Neural cell (in vitro differentiated cells): Measurements from ENCODE around the gene CD300H. TPM values are rescaled to one million over a fixed set of nuclear protein-coding genes. Genes with fewer than 3 reads are reported as not detected.

Source experiments
- H2AFZ ChIP-seq: fragments of 200-600, 300-800 bp; sonication (generic), shearing (Covaris generic); 2 replicates; pipeline ENCODE4 v1.6.0; 2014; ENCODE audit warnings: low read depth, mild to moderate bottlenecking, antibody characterized with exemption, low read length, moderate library complexity
- H3F3A ChIP-seq: fragments of 200-600 bp; shearing (Covaris generic); 2 replicates; pipeline ENCODE4 v1.6.1; 2016; ENCODE audit warnings: mild to moderate bottlenecking, moderate library complexity, mixed read lengths, antibody characterized with exemption, low read length; ENCODE audit not compliant: insufficient read depth, poor library complexity, severe bottlenecking
- H3K27ac ChIP-seq: fragments of 200-600, 300-800 bp; sonication (generic), shearing (Covaris generic); 2 replicates; pipeline ENCODE4 v1.5.1; 2014; ENCODE audit warnings: mild to moderate bottlenecking, low read length, moderate library complexity
- H3K27me3 ChIP-seq: fragments of 300-800, 200-600 bp; sonication (generic), shearing (Covaris generic); 2 replicates; pipeline ENCODE4 v1.6.0; 2014; ENCODE audit warnings: mild to moderate bottlenecking, low read depth, low read length, moderate library complexity; ENCODE audit not compliant: insufficient read depth
- H3K36me3 ChIP-seq: fragments of 300-800, 200-600 bp; sonication (generic), shearing (Covaris generic); 2 replicates; pipeline ENCODE4 v1.5.1; 2014; ENCODE audit warnings: mild to moderate bottlenecking, antibody characterized with exemption, low read length, moderate library complexity; ENCODE audit not compliant: insufficient read depth
- H3K4me2 ChIP-seq: fragments of 300-800, 200-600 bp; sonication (generic), shearing (Covaris generic); 2 replicates; pipeline ENCODE4 v1.6.0; 2014; ENCODE audit warnings: mild to moderate bottlenecking, low read length
- H3K4me3 ChIP-seq: fragments of 300-800, 200-600 bp; sonication (generic), shearing (Covaris generic); 2 replicates; pipeline ENCODE4 v1.5.1; 2014; ENCODE audit warnings: mild to moderate bottlenecking, low read length, moderate library complexity
- H3K79me2 ChIP-seq: fragments of 200-600 bp; shearing (Covaris generic); replicated peaks from 2 replicates; pipeline ENCODE4 v1.6.0; 2014; ENCODE audit warnings: mild to moderate bottlenecking, low read length, moderate library complexity; ENCODE audit not compliant: insufficient read depth
- H3K9ac ChIP-seq: fragments of 300-800, 200-600 bp; sonication (generic), shearing (Covaris generic); 2 replicates; pipeline ENCODE4 v1.6.1; 2016; ENCODE audit warnings: mild to moderate bottlenecking, low read length, mixed read lengths
- H3K9me2 ChIP-seq: fragments of 200-600 bp; shearing (Covaris generic); 2 replicates; pipeline ENCODE4 v1.6.1; 2016; ENCODE audit warnings: mild to moderate bottlenecking, low read length, mixed read lengths; ENCODE audit not compliant: insufficient read depth
- H3K9me3 ChIP-seq: fragments of 200-600, 300-800 bp; sonication (generic), shearing (Covaris generic); 2 replicates; pipeline ENCODE4 v1.6.1; 2016; ENCODE audit warnings: mild to moderate bottlenecking, mixed run types, low read length, moderate library complexity, mixed read lengths
- H4K20me1 ChIP-seq: fragments of 200-600 bp; shearing (Covaris generic); 2 replicates; pipeline ENCODE4 v1.6.1; 2016; ENCODE audit warnings: mild to moderate bottlenecking, mixed run types; ENCODE audit not compliant: insufficient read depth
- CTCF ChIP-seq: fragments of 450-650 bp; IDR thresholded peaks from 2 replicates; pipeline ENCODE4 v1.5.1; 2014; ENCODE audit warnings: antibody characterized with exemption, mild to moderate bottlenecking, moderate library complexity; ENCODE audit not compliant: poor library complexity, severe bottlenecking
- EP300 ChIP-seq: fragments of 450-650 bp; conservative IDR thresholded peaks from 2 replicates; pipeline ENCODE4 v1.6.1; 2014; ENCODE audit warnings: antibody characterized with exemption, mild to moderate bottlenecking, moderate library complexity; ENCODE audit not compliant: poor library complexity, severe bottlenecking
- EZH2 ChIP-seq: fragments of 200-600, 300-800 bp; shearing (Covaris generic), sonication (generic); IDR thresholded peaks from 2 replicates; pipeline ENCODE4 v1.6.1; 2014; ENCODE audit warnings: antibody characterized with exemption, low read length, borderline replicate concordance, mild to moderate bottlenecking; ENCODE audit not compliant: insufficient read depth, poor library complexity, severe bottlenecking
- MXI1 ChIP-seq: fragments of 450-650 bp; conservative IDR thresholded peaks from 2 replicates; pipeline ENCODE4 v1.6.1; 2014; ENCODE audit warnings: antibody characterized with exemption, mild to moderate bottlenecking; ENCODE audit not compliant: poor library complexity, severe bottlenecking
- POLR2AphosphoS5 ChIP-seq: IDR thresholded peaks from 2 replicates; pipeline ENCODE4 v1.6.1; 2012
- RAD21 ChIP-seq: fragments of 450-650 bp; conservative IDR thresholded peaks from 2 replicates; pipeline ENCODE4 v1.6.1; 2014; ENCODE audit warnings: antibody characterized with exemption, mild to moderate bottlenecking, moderate library complexity
- REST ChIP-seq: IDR thresholded peaks from 2 replicates; pipeline ENCODE4 v1.6.1; 2012; ENCODE audit warnings: borderline replicate concordance
- SMC3 ChIP-seq: fragments of 450-650 bp; conservative IDR thresholded peaks from 2 replicates; pipeline ENCODE4 v1.6.1; 2014; ENCODE audit warnings: antibody characterized with exemption, mild to moderate bottlenecking, moderate library complexity; ENCODE audit not compliant: poor library complexity
- TAF1 ChIP-seq: IDR thresholded peaks from 2 replicates; pipeline ENCODE4 v1.6.1; 2012; ENCODE audit warnings: low read depth
- polyA plus RNA-seq: library from polyadenylated mRNA; depleted of rRNA; stranded (reverse); fragments of >200 nt; gene quantifications from 2 replicates; pipeline ENCODE4 v1.2.3, GENCODE V29; 2014

The CD300H gene
- polyA plus RNA-seq, 1 donor from 2014 or later, result not detected

GRCh38 chr17:74543891-74544760 lies 23.2 kb downstream of the CD300H start:
- H3K4me3 ChIP-seq, result no peak overlapping the region
- no peak for TF ChIP-seq RAD21
- no peak for TF ChIP-seq REST
- no peak for TF ChIP-seq EZH2
- TF ChIP-seq MXI1, result no peak
- no peak for TF ChIP-seq TAF1
- TF ChIP-seq SMC3, result no peak
- TF ChIP-seq CTCF, result no peak
- TF ChIP-seq EP300, result no peak
- no peak for TF ChIP-seq POLR2AphosphoS5
- no peaks in the 10 kb centered on the region for H3K36me3 ChIP-seq

GRCh38 chr17:74543406-74543805 lies 23.9 kb downstream of the CD300H start:
- Histone ChIP-seq H3K27me3 (no peaks in the 10 kb centered on the region), H3K79me2 (no peaks in the 10 kb centered on the region), H3K9ac (no peak overlapping the region), H3K27ac (no peak overlapping the region), H2AFZ (no peak overlapping the region), H3K9me3 (no peaks in the 10 kb centered on the region), H3K9me2 (no peaks in the 10 kb centered on the region), H3K4me3 (no peak overlapping the region), H3F3A (no peaks in the 10 kb centered on the region), H3K4me2 (no peak overlapping the region), H3K36me3 (no peaks in the 10 kb centered on the region), H4K20me1 (no peaks in the 10 kb centered on the region)
- TF ChIP-seq EP300, result no peak

More at GRCh38 chr17:74543891-74544760, 23.2 kb downstream of the CD300H start:
- Histone ChIP-seq H3K27ac (no peak overlapping the region), H3K9me2 (no peaks in the 10 kb centered on the region), H3K9me3 (no peaks in the 10 kb centered on the region), H4K20me1 (no peaks in the 10 kb centered on the region), H3K4me2 (no peak overlapping the region), H3K9ac (no peak overlapping the region), H3K27me3 (no peaks in the 10 kb centered on the region), H3K79me2 (no peaks in the 10 kb centered on the region), H2AFZ (no peak overlapping the region), H3F3A (no peaks in the 10 kb centered on the region)
